ENCODE results near the gene PCDHB9. TPM values are rescaled to one million over a fixed set of nuclear protein-coding genes. Genes with fewer than 3 reads are reported as not detected.
A peak's percentile ranks its signal among the peaks of the same experiment; 100 is the strongest.
"Not testable (repeated sequence)": the region's sequence is repeated elsewhere in the genome, so short reads cannot be mapped to it uniquely, and the experiment has no call there.

The PCDHB9 gene
- total and polyA plus RNA-seq, 2 donors = 0.16 to 0.19 TPM

- H3K9me3 ChIP-seq (ENCODE audit: control insufficient read depth in 2 of 2, insufficient read depth in 1 of 2, low read length in 1 of 2); DNase-seq (ENCODE audit: low read depth in 6 of 9, low spot score in 9 of 9); H3K36me3 ChIP-seq (ENCODE audit: control insufficient read depth in 2 of 2, insufficient read depth in 2 of 2, low read length in 1 of 2); H3K4me3 ChIP-seq (ENCODE audit: low read length in 2 of 2); H3K4me1 ChIP-seq (ENCODE audit: control insufficient read depth in 2 of 2, insufficient read depth in 2 of 2, low read length in 2 of 2); H3K27ac ChIP-seq (ENCODE audit: low read depth in 1 of 2, low read length in 1 of 2): not testable (repeated sequence)
- H3K27me3 ChIP-seq (ENCODE audit: control insufficient read depth in 2 of 2, insufficient read depth in 1 of 2, low read length in 1 of 2) = peaks cover 0 to 24% of the 10 kb centered on the region in 2 donors
- 41% methylated on average over 18 of the region's 26 CpGs for WGBS
Measured at GRCh38 chr5:141216035-141216434, 29.1 kb downstream of the PCDHB9 start.

GRCh38 chr5:141223112-141223783 is 36.3 kb downstream of the PCDHB9 start, which contains the start of gene PCDHB14:
Gene PCDHB14, plus strand, starts transcription at chr5:141223343. Its CDS starts 163 bp downstream, at chr5:141223506.
- peak in 3 of 9 donors; percentile 2 to 29 (median 6) for DNase-seq (ENCODE audit: low read depth in 6 of 9, low spot score in 9 of 9)
- 29% methylated on average over 15 of the region's 15 CpGs for WGBS
- Histone ChIP-seq H3K27ac (ENCODE audit: low read depth in 1 of 2, low read length in 1 of 2) (no peak within 1 kb of the TSS), H3K36me3 (ENCODE audit: control insufficient read depth in 2 of 2, insufficient read depth in 2 of 2, low read length in 1 of 2) (no peaks in the 10 kb centered on the region), H3K9me3 (ENCODE audit: control insufficient read depth in 2 of 2, insufficient read depth in 1 of 2, low read length in 1 of 2) (peaks cover 0 to 4% of the 10 kb centered on the region in 2 donors), H3K27me3 (ENCODE audit: control insufficient read depth in 2 of 2, insufficient read depth in 1 of 2, low read length in 1 of 2) (peaks cover 0 to 31% of the 10 kb centered on the region in 2 donors), H3K4me3 (ENCODE audit: low read length in 2 of 2) (no peak within 1 kb of the TSS), H3K4me1 (ENCODE audit: control insufficient read depth in 2 of 2, insufficient read depth in 2 of 2, low read length in 2 of 2) (no peaks in the 10 kb centered on the region)

- not testable (repeated sequence) for H3K9me3 ChIP-seq (ENCODE audit: control insufficient read depth in 2 of 2, insufficient read depth in 1 of 2, low read length in 1 of 2); H3K27ac ChIP-seq (ENCODE audit: low read depth in 1 of 2, low read length in 1 of 2); DNase-seq (ENCODE audit: low read depth in 6 of 9, low spot score in 9 of 9); H3K4me1 ChIP-seq (ENCODE audit: control insufficient read depth in 2 of 2, insufficient read depth in 2 of 2, low read length in 2 of 2); H3K36me3 ChIP-seq (ENCODE audit: control insufficient read depth in 2 of 2, insufficient read depth in 2 of 2, low read length in 1 of 2); H3K4me3 ChIP-seq (ENCODE audit: low read length in 2 of 2)
- 35% methylated on average over 35 of the region's 40 CpGs for WGBS
- peaks cover 0 to 29% of the 10 kb centered on the region in 2 donors for H3K27me3 ChIP-seq (ENCODE audit: control insufficient read depth in 2 of 2, insufficient read depth in 1 of 2, low read length in 1 of 2)
Measured at GRCh38 chr5:141224844-141225243, 37.9 kb downstream of the PCDHB9 start.

- H3K9me3 ChIP-seq (ENCODE audit: control insufficient read depth in 2 of 2, insufficient read depth in 1 of 2, low read length in 1 of 2); H3K36me3 ChIP-seq (ENCODE audit: control insufficient read depth in 2 of 2, insufficient read depth in 2 of 2, low read length in 1 of 2); DNase-seq (ENCODE audit: low read depth in 6 of 9, low spot score in 9 of 9); H3K27ac ChIP-seq (ENCODE audit: low read depth in 1 of 2, low read length in 1 of 2); H3K4me1 ChIP-seq (ENCODE audit: control insufficient read depth in 2 of 2, insufficient read depth in 2 of 2, low read length in 2 of 2); H3K4me3 ChIP-seq (ENCODE audit: low read length in 2 of 2): not testable (repeated sequence)
- 43% methylated on average over 23 of the region's 30 CpGs for WGBS
- H3K27me3 ChIP-seq (ENCODE audit: control insufficient read depth in 2 of 2, insufficient read depth in 1 of 2, low read length in 1 of 2) = peaks cover 0 to 29% of the 10 kb centered on the region in 2 donors
Measured at GRCh38 chr5:141225421-141225820, 38.5 kb downstream of the PCDHB9 start.

- Histone ChIP-seq H3K9me3 (ENCODE audit: control insufficient read depth in 2 of 2, insufficient read depth in 1 of 2, low read length in 1 of 2) (peaks cover 2 to 7% of the 10 kb centered on the region in 2 donors), H3K27me3 (ENCODE audit: control insufficient read depth in 2 of 2, insufficient read depth in 1 of 2, low read length in 1 of 2) (peaks cover 0 to 27% of the 10 kb centered on the region in 2 donors), H3K4me3 (ENCODE audit: low read length in 2 of 2) (no peak overlapping the region), H3K27ac (ENCODE audit: low read depth in 1 of 2, low read length in 1 of 2) (no peak overlapping the region), H3K4me1 (ENCODE audit: control insufficient read depth in 2 of 2, insufficient read depth in 2 of 2, low read length in 2 of 2) (no peaks in the 10 kb centered on the region), H3K36me3 (ENCODE audit: control insufficient read depth in 2 of 2, insufficient read depth in 2 of 2, low read length in 1 of 2) (no peaks in the 10 kb centered on the region)
- DNase-seq (ENCODE audit: low read depth in 6 of 9, low spot score in 9 of 9) = no peak
- WGBS = 10% methylated on average over 15 of the region's 15 CpGs
Measured at GRCh38 chr5:141234109-141234667, 47.2 kb downstream of the PCDHB9 start.

- H3K36me3 ChIP-seq (ENCODE audit: control insufficient read depth in 2 of 2, insufficient read depth in 2 of 2, low read length in 1 of 2); H3K4me3 ChIP-seq (ENCODE audit: low read length in 2 of 2); H3K4me1 ChIP-seq (ENCODE audit: control insufficient read depth in 2 of 2, insufficient read depth in 2 of 2, low read length in 2 of 2); H3K27ac ChIP-seq (ENCODE audit: low read depth in 1 of 2, low read length in 1 of 2); DNase-seq (ENCODE audit: low read depth in 6 of 9, low spot score in 9 of 9): not testable (repeated sequence)
- WGBS = 40% methylated on average over 40 of the region's 40 CpGs
- Histone ChIP-seq H3K9me3 (ENCODE audit: control insufficient read depth in 2 of 2, insufficient read depth in 1 of 2, low read length in 1 of 2) (peaks cover 2 to 10% of the 10 kb centered on the region in 2 donors), H3K27me3 (ENCODE audit: control insufficient read depth in 2 of 2, insufficient read depth in 1 of 2, low read length in 1 of 2) (peaks cover 0 to 37% of the 10 kb centered on the region in 2 donors)
Measured at GRCh38 chr5:141235922-141236321, 49.0 kb downstream of the PCDHB9 start.

GRCh38 chr5:141236516-141237313 is 49.8 kb downstream of the PCDHB9 start:
- Histone ChIP-seq H3K9me3 (ENCODE audit: control insufficient read depth in 2 of 2, insufficient read depth in 1 of 2, low read length in 1 of 2) (peaks cover 4 to 18% of the 10 kb centered on the region in 2 donors), H3K27me3 (ENCODE audit: control insufficient read depth in 2 of 2, insufficient read depth in 1 of 2, low read length in 1 of 2) (peaks cover 0 to 45% of the 10 kb centered on the region in 2 donors), H3K36me3 (ENCODE audit: control insufficient read depth in 2 of 2, insufficient read depth in 2 of 2, low read length in 1 of 2) (no peaks in the 10 kb centered on the region), H3K4me1 (ENCODE audit: control insufficient read depth in 2 of 2, insufficient read depth in 2 of 2, low read length in 2 of 2) (no peaks in the 10 kb centered on the region), H3K4me3 (ENCODE audit: low read length in 2 of 2) (no peak overlapping the region), H3K27ac (ENCODE audit: low read depth in 1 of 2, low read length in 1 of 2) (no peak overlapping the region)
- 30% methylated on average over 32 of the region's 32 CpGs for WGBS
- no peak for DNase-seq (ENCODE audit: low read depth in 6 of 9, low spot score in 9 of 9)

Data from thymus (tissue), 11 donors.